ENCODE measurements around the gene IFNL2. TPM values are rescaled to one million over a fixed set of nuclear protein-coding genes. Genes with fewer than 3 reads are reported as not detected.

IFNL2 gene
- total and polyA plus RNA-seq, 2 of the 4 experiments (the other 2 are of a cell fraction): not detected

- Histone ChIP-seq H3K56ac (ENCODE audit: extremely low read depth, insufficient read depth, low read length) (no peak overlapping the region), H3K18ac (ENCODE audit: low read depth, low read length) (no peak overlapping the region), H3K4ac (ENCODE audit: low read depth, low read length) (no peak overlapping the region), H3K4me3 (ENCODE audit: insufficient read depth, low read depth, low read length) (no peak overlapping the region), H4K20me1 (ENCODE audit: insufficient read depth, low read length) (no peaks in the 10 kb centered on the region), H2AFZ (replicated peaks; ENCODE audit: low read length, poor library complexity) (no peak overlapping the region), H3K4me2 (ENCODE audit: low read depth, low read length) (no peak overlapping the region), H2BK15ac (ENCODE audit: low read depth, low read length) (no peak overlapping the region), H2AK5ac (ENCODE audit: low read depth, low read length) (no peak overlapping the region), H2BK120ac (ENCODE audit: low read depth, low read length) (no peak overlapping the region), H4K8ac (ENCODE audit: low read depth in 2 of 2, low read length in 2 of 2) (no peak overlapping the region), H3K23ac (ENCODE audit: low read depth, low read length) (no peak overlapping the region), H3K9me3 (ENCODE audit: control insufficient read depth, insufficient read depth, low read length) (peaks cover 2% of the 10 kb centered on the region; the same call in 1 of the 2 replicates), H3K9me1 (ENCODE audit: insufficient read depth, low read length) (no peaks in the 10 kb centered on the region), H3K27me3 (ENCODE audit: control insufficient read depth, insufficient read depth, low read length) (peaks cover 58% of the 10 kb centered on the region), H3K9ac (ENCODE audit: low read depth, low read length) (no peak overlapping the region), H4K5ac (ENCODE audit: low read depth, low read length) (no peak overlapping the region), H2BK5ac (ENCODE audit: low read depth, low read length, poor library complexity, severe bottlenecking) (no peak overlapping the region), H4K91ac (ENCODE audit: insufficient read depth, low read depth, low read length) (no peak overlapping the region), H2BK20ac (ENCODE audit: low read depth, low read length) (no peak overlapping the region), H2AK9ac (replicated peaks; ENCODE audit: low read depth, low read length, poor library complexity) (no peak overlapping the region), H3K36me3 (ENCODE audit: control insufficient read depth, insufficient read depth, low read length) (no peaks in the 10 kb centered on the region), H3K14ac (replicated peaks; ENCODE audit: low read depth, low read length) (no peak overlapping the region), H3K27ac (ENCODE audit: insufficient read depth, low read length) (no peak overlapping the region), H3K4me1 (ENCODE audit: control insufficient read depth, insufficient read depth, low read length) (no peaks in the 10 kb centered on the region), H3K79me1 (ENCODE audit: low read depth in 1 of 2, low read length in 2 of 2) (no peaks in the 10 kb centered on the region)
- ATAC-seq (ENCODE audit: low read depth) (no peak), DNase-seq (no peak)
- POLR2A ChIA-PET (ENCODE audit: unreplicated experiment): no interaction called here
- WGBS, 2 experiments (ENCODE audit: extremely low coverage in 2 of 2, insufficient read length in 1 of 2): no CpG with 5 or more reads among the region's 3 CpGs
- CTCF ChIA-PET: no interaction called here
- in situ Hi-C loops (cut with MboI; ENCODE audit: low sequenced_read_pairs) (no loop called here), dilution Hi-C loops (cut with HindIII; ENCODE audit: low sequenced_read_pairs, unreplicated experiment) (no loop called here), intact Hi-C loops (cut with micrococcal nuclease) (no loop called here)
- BruUV-seq (replicated peaks): no TSS peak
- TF ChIP-seq MAZ (IDR thresholded peaks at IDR 0.05; ENCODE audit: borderline replicate concordance, low read depth, low read length) (no peak), NFE2L2 (IDR thresholded peaks at IDR 0.05; ENCODE audit: low read depth, low read length) (no peak), CHD1 (IDR thresholded peaks at IDR 0.05; ENCODE audit: low read depth, low read length) (no peak), RCOR1 (IDR thresholded peaks at IDR 0.05; ENCODE audit: insufficient replicate concordance, low read length) (no peak), MAFK (IDR thresholded peaks at IDR 0.05; ENCODE audit: low read depth, low read length) (no peak), CEBPB (IDR thresholded peaks at IDR 0.05; ENCODE audit: low read depth, low read length) (no peak), RFX5 (IDR thresholded peaks at IDR 0.05; ENCODE audit: low read depth, low read length) (no peak)
Observed at GRCh38 chr19:39301562-39301961, 33.4 kb downstream of the IFNL2 start.
